Naive thymus-derived CD4-positive, alpha-beta T cell (primary cell): ENCODE results near the gene ANKRD23. TPM values are rescaled to one million over a fixed set of nuclear protein-coding genes. Genes with fewer than 3 reads are reported as not detected.
"Not testable (repeated sequence)": the region's sequence is repeated elsewhere in the genome, so short reads cannot be mapped to it uniquely, and the experiment has no call there.

ENCODE experiments used
- ATAC-seq: fragments of 150-1000 bp; cut with Tn5 transposase; 2 replicates; pipeline ENCODE4 v1.10.0; 2021; ENCODE audit warnings: mild to moderate bottlenecking, moderate library complexity
- CTCF ChIA-PET: fragments of 350-600 bp; sonication (Branson Sonifier 250); formaldehyde crosslinking; loops from one replicate; lab custom pipeline; 2021; ENCODE audit warnings: antibody characterized with exemption; lab: Charles Lee
- POLR2A ChIA-PET: fragments of 350-600 bp; sonication (Branson Sonifier 250); formaldehyde crosslinking; loops from one replicate; lab custom pipeline; 2021; ENCODE audit warnings: antibody characterized with exemption, inconsistent platforms; lab: Charles Lee
- DNase-seq, 9 donors: peaks; one replicate each; pipeline versions ENCODE4 v3.0.0 to v3.0.0-alpha.2; 2020 to 2022; ENCODE audit warnings: mixed read lengths in 1 of 9
- H3K27ac ChIP-seq: one replicate; pipeline ENCODE4 v1.7.0; 2013; ENCODE audit warnings: mild to moderate bottlenecking, low read depth, low read length, moderate library complexity
- H3K27me3 ChIP-seq, 2 donors: one replicate each; pipeline ENCODE4 v1.7.0; 2013; ENCODE audit warnings: low read length in 2 of 2, mild to moderate bottlenecking in 2 of 2, moderate library complexity in 2 of 2; ENCODE audit not compliant: control insufficient read depth in 2 of 2, insufficient read depth in 2 of 2
- H3K36me3 ChIP-seq, 3 experiments: 1 replicate in 2 of 3; 2 replicates in 1 of 3; pipeline ENCODE4 v1.7.0; 2013; ENCODE audit warnings: low read length in 3 of 3, mild to moderate bottlenecking in 3 of 3, moderate library complexity in 1 of 3; ENCODE audit not compliant: insufficient read depth in 3 of 3, control insufficient read depth in 2 of 3
- H3K4me1 ChIP-seq, 2 donors: one replicate each; pipeline ENCODE4 v1.7.0; 2013; ENCODE audit warnings: low read length in 2 of 2, mild to moderate bottlenecking in 2 of 2, moderate library complexity in 1 of 2; ENCODE audit not compliant: control insufficient read depth in 2 of 2, insufficient read depth in 2 of 2
- H3K4me3 ChIP-seq: 2 replicates; pipeline ENCODE4 v1.7.0; 2013; ENCODE audit warnings: mild to moderate bottlenecking, low read length
- H3K9me3 ChIP-seq, 3 experiments: 1 replicate in 2 of 3; 2 replicates in 1 of 3; pipeline ENCODE4 v1.7.0; 2013; ENCODE audit warnings: low read length in 3 of 3; ENCODE audit not compliant: control insufficient read depth in 2 of 3
- H3K27ac Mint-ChIP-seq, 9 donors: one replicate each; pipeline ENCODE4 v1.8.0; 2020 to 2022; ENCODE audit warnings: mixed read lengths in 9 of 9, mild to moderate bottlenecking in 8 of 9, moderate library complexity in 5 of 9, inconsistent platforms in 2 of 9
- H3K27me3 Mint-ChIP-seq, 5 donors: one replicate each; pipeline ENCODE4 v1.8.0; 2021 to 2022; ENCODE audit warnings: mixed read lengths in 5 of 5, mild to moderate bottlenecking in 1 of 5
- H3K36me3 Mint-ChIP-seq, 5 donors: one replicate each; pipeline ENCODE4 v1.8.0; 2020 to 2022; ENCODE audit warnings: mixed read lengths in 5 of 5, mild to moderate bottlenecking in 3 of 5, inconsistent platforms in 1 of 5
- H3K4me1 Mint-ChIP-seq, 7 donors: one replicate each; pipeline ENCODE4 v1.8.0; 2020 to 2022; ENCODE audit warnings: mixed read lengths in 7 of 7, mild to moderate bottlenecking in 3 of 7, inconsistent platforms in 1 of 7
- H3K4me3 Mint-ChIP-seq, 10 donors: one replicate each; pipeline ENCODE4 v1.8.0; 2020 to 2022; ENCODE audit warnings: mild to moderate bottlenecking in 10 of 10, mixed read lengths in 10 of 10, moderate library complexity in 6 of 10, inconsistent platforms in 2 of 10
- H3K9me3 Mint-ChIP-seq, 11 donors: one replicate each; pipeline ENCODE4 v1.8.0; 2020 to 2022; ENCODE audit warnings: mixed read lengths in 11 of 11, mild to moderate bottlenecking in 4 of 11, inconsistent platforms in 1 of 11, moderate library complexity in 1 of 11
- intact Hi-C, 2 donors: fragments of 100-400 bp; cut with micrococcal nuclease; formaldehyde crosslinking; loops; one replicate each; pipeline ENCODE4 v1.15.1; 2023
- polyA plus RNA-seq, 2 donors: library from polyadenylated mRNA; unstranded; fragments of 300-500 nt; fragmentation: Illumina TruSeq; gene quantifications; one replicate each; pipeline ENCODE4 v1.2.3, GENCODE V29; 2021
- total RNA-seq, 6 experiments: library from RNA in 5 of 6; stranded (reverse) in 5 of 6; gene quantifications; 1 replicate in 5 of 6; 2 replicates in 1 of 6; pipeline ENCODE4 v1.2.3 and lab custom pipeline; 2021 to 2026

The ANKRD23 gene
- total RNA-seq (10 to 100 TPM in 4 of 5 experiments, 1 to 10 TPM in 1; 9.4 to 19.8 (median 17.8) TPM), polyA plus RNA-seq (under 1 TPM; 0.64 to 0.87 TPM), total RNA-seq (lab: John Stamatoyannopoulos, UW) (3.1 reads per million, percentile 16 among the genes with 10 or more reads in this experiment)

GRCh38 chr2:96843538-96844268, at the start of gene ANKRD23:
TSS of gene ANKRD23 (minus strand) at chr2:96844021. CDS start at chr2:96843992, 29 bp downstream.
- ChIA-PET POLR2A (interaction anchor here (0.8 to 1.3 kb wide), 2 partner anchors 14 to 29 kb away, joined by 3 to 5 read pairs; partner anchors contain the start of gene ANKRD39), CTCF (interaction anchor here (1.1 kb wide), 2 partner anchors 36 to 108 kb away, joined by 3 read pairs; no protein-coding TSS in a partner anchor)
- H3K27me3 ChIP-seq, result no peaks in the 10 kb centered on the region
- Mint-ChIP-seq H3K9me3 (peaks cover 0 to 3% (median 0%) of the 10 kb centered on the region in 11 donors), H3K27me3 (no peaks in the 10 kb centered on the region), H3K4me3 (no peak within 1 kb of the TSS), H3K36me3 (peaks cover 0 to 18% (median 8%) of the 10 kb centered on the region in 5 donors), H3K27ac (peak within 1 kb of the TSS in 6 of 9 donors; percentile 42 to 81 (median 60)), H3K4me1 (peaks cover 0 to 26% (median 16%) of the 10 kb centered on the region in 7 donors)
- intact Hi-C loops, result no loop called here
- no peaks in the 10 kb centered on the region for H3K9me3 ChIP-seq
- DNase-seq (no peak), ATAC-seq (no peak)
- H3K36me3 ChIP-seq, result peaks cover 0 to 22% (median 5%) of the 10 kb centered on the region in 3 experiments
- peaks cover 10 to 14% of the 10 kb centered on the region in 2 donors for H3K4me1 ChIP-seq
- H3K27ac ChIP-seq, result no peak within 1 kb of the TSS
- H3K4me3 ChIP-seq, result no peak within 1 kb of the TSS

GRCh38 chr2:96891591-96892333, 47.9 kb upstream of the ANKRD23 start:
- Mint-ChIP-seq H3K27me3 (no peaks in the 10 kb centered on the region), H3K36me3 (no peaks in the 10 kb centered on the region), H3K4me3 (peak overlapping the region; percentile 21 to 76 (median 60)), H3K4me1 (peaks cover 44 to 84% (median 74%) of the 10 kb centered on the region in 7 donors), H3K27ac (peak overlapping the region in 8 of 9 donors; percentile 25 to 94 (median 90)), H3K9me3 (no peaks in the 10 kb centered on the region)
- CTCF ChIA-PET, result interaction anchor here (0.6 to 1.4 kb wide), 5 partner anchors 22 to 67 kb away, joined by 3 to 8 read pairs (median 3); partner anchors contain the start of gene ANKRD39
- intact Hi-C loops, result no loop called here
- H3K27ac ChIP-seq, result peak overlapping the region; percentile 24
- peaks cover 25 to 63% of the 10 kb centered on the region in 2 donors for H3K4me1 ChIP-seq
- no peaks in the 10 kb centered on the region for H3K9me3 ChIP-seq
- POLR2A ChIA-PET, result interaction anchor here (0.6 to 6.3 kb wide), 15 partner anchors 9 to 71 kb away, joined by 3 to 38 read pairs (median 5); partner anchors contain the start of gene ANKRD39
- no peaks in the 10 kb centered on the region for H3K36me3 ChIP-seq
- H3K27me3 ChIP-seq, result no peaks in the 10 kb centered on the region
- DNase-seq (peak in 5 of 9 donors; percentile 26 to 58 (median 47)), ATAC-seq (peak; percentile 51)
- H3K4me3 ChIP-seq, result no peak overlapping the region

- POLR2A ChIA-PET, result interaction anchor here (0.6 to 6.3 kb wide), 18 partner anchors 8 to 72 kb away, joined by 3 to 38 read pairs (median 4); partner anchors contain the start of gene ANKRD39
- Histone ChIP-seq H3K4me1 (peaks cover 19 to 54% of the 10 kb centered on the region in 2 donors), H3K4me3 (no peak overlapping the region)
Observed at GRCh38 chr2:96890726-96891385, 47.0 kb upstream of the ANKRD23 start.

GRCh38 chr2:96890252-96890651, 46.4 kb upstream of the ANKRD23 start:
- Histone ChIP-seq H3K27ac (no peak overlapping the region), H3K4me1 (peaks cover 14 to 48% of the 10 kb centered on the region in 2 donors), H3K4me3 (no peak overlapping the region), H3K27me3 (no peaks in the 10 kb centered on the region), H3K9me3 (no peaks in the 10 kb centered on the region), H3K36me3 (no peaks in the 10 kb centered on the region)
- intact Hi-C loops, result no loop called here
- ATAC-seq, result no peak
- CTCF ChIA-PET, result interaction anchor here (1.3 kb wide), 1 partner anchor 32 kb away, joined by 8 read pairs; the partner anchor contains the start of gene ANKRD39
- POLR2A ChIA-PET, result interaction anchor here (1.0 to 6.3 kb wide), 8 partner anchors 8 to 61 kb away, joined by 3 to 38 read pairs (median 8); partner anchors contain the start of gene ANKRD39
- Mint-ChIP-seq H3K36me3 (no peaks in the 10 kb centered on the region), H3K4me1 (peaks cover 42 to 74% (median 62%) of the 10 kb centered on the region in 7 donors), H3K27me3 (no peaks in the 10 kb centered on the region), H3K4me3 (no peak overlapping the region), H3K9me3 (no peaks in the 10 kb centered on the region), H3K27ac (peak overlapping the region in 6 of 9 donors; percentile 29 to 94 (median 63))
- no peak for DNase-seq

More at GRCh38 chr2:96890726-96891385, 47.0 kb upstream of the ANKRD23 start:
- CTCF ChIA-PET, result interaction anchor here (0.6 to 1.4 kb wide), 5 partner anchors 22 to 68 kb away, joined by 3 to 8 read pairs (median 3); partner anchors contain the start of gene ANKRD39
- intact Hi-C loops, result no loop called here
- Mint-ChIP-seq H3K4me3 (peak overlapping the region; percentile 21 to 76 (median 60)), H3K4me1 (peaks cover 45 to 80% (median 66%) of the 10 kb centered on the region in 7 donors), H3K27me3 (no peaks in the 10 kb centered on the region), H3K9me3 (no peaks in the 10 kb centered on the region), H3K36me3 (no peaks in the 10 kb centered on the region), H3K27ac (peak overlapping the region in 8 of 9 donors; percentile 25 to 94 (median 90))
- Histone ChIP-seq H3K27me3 (no peaks in the 10 kb centered on the region), H3K27ac (no peak overlapping the region), H3K36me3 (no peaks in the 10 kb centered on the region), H3K9me3 (no peaks in the 10 kb centered on the region)
- no peak for DNase-seq
- ATAC-seq, result no peak

GRCh38 chr2:96889502-96889901, 45.7 kb upstream of the ANKRD23 start:
- H3K4me1 Mint-ChIP-seq, result peaks cover 37 to 69% (median 57%) of the 10 kb centered on the region in 7 donors
- DNase-seq, CTCF ChIA-PET, ATAC-seq, H3K27ac ChIP-seq, H3K4me3 ChIP-seq, H3K9me3 Mint-ChIP-seq, H3K9me3 ChIP-seq, H3K27me3 Mint-ChIP-seq, H3K36me3 ChIP-seq, H3K27me3 ChIP-seq, H3K4me3 Mint-ChIP-seq, H3K36me3 Mint-ChIP-seq: not testable (repeated sequence)
- intact Hi-C loops, result loop anchor here in 1 of 2 donors (2.0 kb wide), 1 partner anchor 19 kb away; the partner anchor contains the start of gene SEMA4C
- peaks cover 14 to 45% of the 10 kb centered on the region in 2 donors for H3K4me1 ChIP-seq
- POLR2A ChIA-PET, result interaction anchor here (0.9 to 6.3 kb wide), 8 partner anchors 9 to 35 kb away, joined by 3 to 38 read pairs (median 8); partner anchors contain the start of gene ANKRD39
- peak overlapping the region in 2 of 9 donors; percentile 43 to 94 for H3K27ac Mint-ChIP-seq
